Neural progenitor cell (in vitro differentiated cells): ENCODE measurements around the gene PBX1. TPM values are rescaled to one million over a fixed set of nuclear protein-coding genes. Genes with fewer than 3 reads are reported as not detected.

Source experiments
- DNase-seq: peaks from one replicate; pipeline ENCODE4 v3.0.0-alpha.2; 2016; ENCODE audit warnings: low spot score
- H2AFZ ChIP-seq: fragments of 200-600 bp; sonication (generic); replicated peaks from 2 replicates; pipeline ENCODE4 v1.6.1; 2016; ENCODE audit warnings: antibody characterized with exemption
- H3F3A ChIP-seq: fragments of 200-600 bp; sonication (generic); 2 replicates; pipeline ENCODE4 v1.6.1; 2016; ENCODE audit warnings: antibody characterized with exemption, low read depth
- H3K27ac ChIP-seq: fragments of 200-600 bp; sonication (generic); 2 replicates; pipeline ENCODE4 v1.5.1; 2016; ENCODE audit warnings: mild to moderate bottlenecking
- H3K27me3 ChIP-seq: fragments of 200-600 bp; sonication (generic); 2 replicates; pipeline ENCODE4 v1.6.1; 2016; ENCODE audit warnings: mild to moderate bottlenecking, moderate library complexity
- H3K36me3 ChIP-seq: fragments of 200-600 bp; sonication (generic); 2 replicates; pipeline ENCODE4 v1.5.1; 2016
- H3K4me1 ChIP-seq: fragments of 200-600 bp; sonication (generic); 2 replicates; pipeline ENCODE4 v1.6.1; 2016; ENCODE audit warnings: mixed run types
- H3K4me2 ChIP-seq: fragments of 200-600 bp; sonication (generic); 2 replicates; pipeline ENCODE4 v1.6.1; 2016
- H3K4me3 ChIP-seq: fragments of 200-600 bp; sonication (generic); 2 replicates; pipeline ENCODE4 v1.5.1; 2016
- H3K79me2 ChIP-seq: fragments of 200-600 bp; sonication (generic); 2 replicates; pipeline ENCODE4 v1.6.1; 2016; ENCODE audit warnings: low read depth
- H3K9ac ChIP-seq: fragments of 200-600 bp; sonication (generic); 2 replicates; pipeline ENCODE4 v1.6.1; 2016
- H3K9me3 ChIP-seq: fragments of 200-600 bp; sonication (generic); 2 replicates; pipeline ENCODE4 v1.5.1; 2016; ENCODE audit warnings: low read depth
- H4K20me1 ChIP-seq: fragments of 200-600 bp; sonication (generic); 2 replicates; pipeline ENCODE4 v1.6.1; 2016; ENCODE audit warnings: low read depth
- H3K27ac Mint-ChIP-seq: 3 replicates; pipeline ENCODE4 v1.8.0; 2021; ENCODE audit warnings: mixed read lengths
- H3K27me3 Mint-ChIP-seq: 2 replicates; pipeline ENCODE4 v1.8.0; 2022; ENCODE audit warnings: low read depth, mild to moderate bottlenecking, inconsistent platforms, moderate library complexity, mixed read lengths; ENCODE audit not compliant: insufficient read depth
- H3K36me3 Mint-ChIP-seq: 3 replicates; pipeline ENCODE4 v1.8.0; 2021; ENCODE audit warnings: mixed read lengths
- H3K4me1 Mint-ChIP-seq: 3 replicates; pipeline ENCODE4 v1.8.0; 2021; ENCODE audit warnings: mixed read lengths
- H3K4me3 Mint-ChIP-seq: 3 replicates; pipeline ENCODE4 v1.8.0; 2021; ENCODE audit warnings: mild to moderate bottlenecking, moderate library complexity, mixed read lengths
- H3K9me3 Mint-ChIP-seq: 3 replicates; pipeline ENCODE4 v1.8.0; 2020; ENCODE audit warnings: mixed read lengths
- EZH2 ChIP-seq: fragments of 200-600 bp; sonication (generic); IDR thresholded peaks from 2 replicates; pipeline ENCODE4 v1.6.1; 2017; ENCODE audit warnings: antibody characterized with exemption, mild to moderate bottlenecking, moderate library complexity
- EZH2phosphoT487 ChIP-seq: fragments of 200-600 bp; sonication (generic); IDR thresholded peaks from 2 replicates; pipeline ENCODE4 v1.6.1; 2017; ENCODE audit warnings: antibody characterized with exemption
- total RNA-seq: library from RNA; depleted of rRNA; stranded (reverse); fragments of >200 nt; gene quantifications from 2 replicates; pipeline ENCODE4 v1.2.3, GENCODE V29; 2015; ENCODE audit warnings: low replicate concordance
- TF ChIP-seq, protein P1 (sequence below): fragments of 200-600 bp; sonication (generic); IDR thresholded peaks from 2 replicates; pipeline ENCODE4 v1.5.1; 2017; ENCODE audit warnings: antibody characterized with exemption, mild to moderate bottlenecking

Gene PBX1
- total RNA-seq, 1 donor from 2014 or later: 91.1 TPM

DNA sequence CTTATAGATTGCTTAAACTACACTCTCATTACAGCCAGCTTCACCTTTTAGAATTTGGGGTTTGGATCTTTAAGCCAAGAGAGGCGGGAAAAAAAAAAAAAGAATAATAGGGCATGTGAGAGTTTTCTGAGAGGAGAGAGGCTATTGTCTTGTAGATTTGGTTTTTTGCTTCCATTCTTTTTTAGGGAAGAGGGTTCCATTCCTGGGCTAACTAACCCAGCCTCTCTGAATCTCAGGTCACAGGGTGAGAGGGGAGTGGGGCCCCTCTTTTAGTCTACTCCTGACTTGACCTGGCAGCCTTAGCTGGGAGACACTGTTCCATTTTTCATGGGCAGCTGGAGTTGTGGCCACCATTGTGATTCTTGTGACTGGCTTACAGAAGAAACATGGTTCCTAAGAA, 24.2 kb downstream of the PBX1 start:
- Mint-ChIP-seq H3K27me3 (peaks cover 2% of the 10 kb centered on the region), H3K4me3 (no peak overlapping the region), H3K4me1 (peaks cover 63% of the 10 kb centered on the region), H3K9me3 (no peaks in the 10 kb centered on the region), H3K27ac (no peak overlapping the region), H3K36me3 (peaks cover 21% of the 10 kb centered on the region)
- Histone ChIP-seq H3K4me2 (peak overlapping the region; percentile 43), H3K9ac (no peak overlapping the region), H3K9me3 (no peaks in the 10 kb centered on the region), H3K27ac (peak overlapping the region; percentile 23), H2AFZ (no peak overlapping the region), H4K20me1 (peaks cover 67% of the 10 kb centered on the region), H3F3A (peaks cover 36% of the 10 kb centered on the region), H3K4me1 (peaks cover 60% of the 10 kb centered on the region), H3K27me3 (no peaks in the 10 kb centered on the region), H3K36me3 (no peaks in the 10 kb centered on the region), H3K4me3 (no peak overlapping the region), H3K79me2 (peaks cover 97% of the 10 kb centered on the region)
- TF ChIP-seq EZH2phosphoT487: no peak
- TF ChIP-seq, protein P1, sequence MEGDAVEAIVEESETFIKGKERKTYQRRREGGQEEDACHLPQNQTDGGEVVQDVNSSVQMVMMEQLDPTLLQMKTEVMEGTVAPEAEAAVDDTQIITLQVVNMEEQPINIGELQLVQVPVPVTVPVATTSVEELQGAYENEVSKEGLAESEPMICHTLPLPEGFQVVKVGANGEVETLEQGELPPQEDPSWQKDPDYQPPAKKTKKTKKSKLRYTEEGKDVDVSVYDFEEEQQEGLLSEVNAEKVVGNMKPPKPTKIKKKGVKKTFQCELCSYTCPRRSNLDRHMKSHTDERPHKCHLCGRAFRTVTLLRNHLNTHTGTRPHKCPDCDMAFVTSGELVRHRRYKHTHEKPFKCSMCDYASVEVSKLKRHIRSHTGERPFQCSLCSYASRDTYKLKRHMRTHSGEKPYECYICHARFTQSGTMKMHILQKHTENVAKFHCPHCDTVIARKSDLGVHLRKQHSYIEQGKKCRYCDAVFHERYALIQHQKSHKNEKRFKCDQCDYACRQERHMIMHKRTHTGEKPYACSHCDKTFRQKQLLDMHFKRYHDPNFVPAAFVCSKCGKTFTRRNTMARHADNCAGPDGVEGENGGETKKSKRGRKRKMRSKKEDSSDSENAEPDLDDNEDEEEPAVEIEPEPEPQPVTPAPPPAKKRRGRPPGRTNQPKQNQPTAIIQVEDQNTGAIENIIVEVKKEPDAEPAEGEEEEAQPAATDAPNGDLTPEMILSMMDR: no peak
- no peak for TF ChIP-seq EZH2
- DNase-seq: no peak

DNA sequence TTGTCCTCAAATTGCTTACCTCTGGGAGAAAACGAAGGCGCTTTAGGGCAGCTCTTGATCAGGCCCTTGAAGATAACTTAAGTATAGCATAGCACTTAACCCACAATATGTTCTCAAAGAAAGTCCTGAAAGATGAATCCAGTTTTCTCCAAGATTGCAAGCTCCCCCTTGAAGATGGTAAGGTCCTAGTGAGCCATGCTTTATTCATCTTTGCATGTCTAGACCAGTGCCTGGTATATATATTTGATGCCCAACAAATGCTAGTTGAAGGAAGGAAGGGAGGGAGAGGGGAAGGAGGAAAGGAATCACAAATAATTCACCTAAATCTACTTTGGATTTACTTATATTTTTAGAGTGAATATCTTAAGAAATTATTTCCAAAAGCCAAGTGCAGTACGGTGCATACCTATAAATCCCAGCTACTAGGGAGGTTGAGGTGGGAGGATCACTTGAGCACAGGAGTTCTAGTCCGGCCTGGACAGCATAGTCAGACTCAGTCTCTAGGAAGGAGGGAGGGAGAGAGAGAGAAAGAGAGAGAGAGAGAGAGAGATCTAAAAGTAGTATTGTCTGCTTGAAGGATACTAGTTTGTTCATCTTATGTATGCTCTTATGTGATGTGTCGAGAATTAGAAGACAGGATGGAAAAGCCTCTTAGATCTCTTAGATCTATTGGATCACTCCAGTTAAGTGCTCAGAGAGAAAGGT, 25.0 kb downstream of the PBX1 start:
- peaks cover 2% of the 10 kb centered on the region for H3K27me3 Mint-ChIP-seq
- H4K20me1 ChIP-seq: peaks cover 59% of the 10 kb centered on the region
- H3K4me1 Mint-ChIP-seq: peaks cover 63% of the 10 kb centered on the region
- H2AFZ ChIP-seq: no peak overlapping the region
- peaks cover 55% of the 10 kb centered on the region for H3K4me1 ChIP-seq
- peaks cover 89% of the 10 kb centered on the region for H3K79me2 ChIP-seq
- peaks cover 18% of the 10 kb centered on the region for H3K36me3 Mint-ChIP-seq
- no peaks in the 10 kb centered on the region for H3K9me3 ChIP-seq
- H3K4me3 ChIP-seq: no peak overlapping the region
- no peak overlapping the region for H3K4me3 Mint-ChIP-seq
- no peak overlapping the region for H3K4me2 ChIP-seq
- no peaks in the 10 kb centered on the region for H3K27me3 ChIP-seq
- H3K36me3 ChIP-seq: no peaks in the 10 kb centered on the region
- DNase-seq: no peak
- H3K9ac ChIP-seq: no peak overlapping the region
- TF ChIP-seq EZH2 (no peak), EZH2phosphoT487 (no peak)
- TF ChIP-seq, protein P1: no peak
- no peak overlapping the region for H3K27ac Mint-ChIP-seq
- no peaks in the 10 kb centered on the region for H3K9me3 Mint-ChIP-seq
- H3F3A ChIP-seq: peaks cover 42% of the 10 kb centered on the region
- H3K27ac ChIP-seq: no peak overlapping the region

DNA sequence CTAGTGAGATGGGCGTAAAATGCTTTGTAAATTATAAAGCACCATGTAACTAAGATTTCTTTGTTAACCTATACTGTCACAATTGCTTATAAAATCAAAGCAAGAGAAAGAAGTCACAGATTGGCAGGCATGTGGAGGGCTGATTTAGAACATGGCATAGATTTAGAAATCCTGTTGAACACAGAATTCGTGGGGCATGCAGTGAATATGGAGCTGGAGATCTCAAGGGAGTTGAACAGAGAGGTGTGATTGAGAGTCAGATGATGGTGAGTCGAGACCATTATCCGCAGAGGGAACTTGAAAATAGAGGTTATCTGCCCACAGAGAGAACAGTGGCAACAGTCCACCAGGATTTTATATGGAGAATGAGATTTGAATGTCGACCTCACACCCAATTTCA, 27.6 kb downstream of the PBX1 start:
- Histone ChIP-seq H3K4me2 (peak overlapping the region; percentile 78), H3K9me3 (no peaks in the 10 kb centered on the region), H3K4me3 (no peak overlapping the region), H2AFZ (no peak overlapping the region), H3K79me2 (peaks cover 86% of the 10 kb centered on the region), H3K27ac (no peak overlapping the region), H3K9ac (no peak overlapping the region), H4K20me1 (peaks cover 74% of the 10 kb centered on the region), H3K36me3 (no peaks in the 10 kb centered on the region), H3K4me1 (peaks cover 78% of the 10 kb centered on the region), H3F3A (peaks cover 55% of the 10 kb centered on the region), H3K27me3 (no peaks in the 10 kb centered on the region)
- DNase-seq: no peak
- Mint-ChIP-seq H3K27ac (peak overlapping the region; percentile 3), H3K36me3 (peaks cover 15% of the 10 kb centered on the region), H3K27me3 (no peaks in the 10 kb centered on the region), H3K4me1 (peaks cover 84% of the 10 kb centered on the region), H3K4me3 (no peak overlapping the region), H3K9me3 (no peaks in the 10 kb centered on the region)
- TF ChIP-seq, protein P1: no peak
- TF ChIP-seq EZH2phosphoT487: no peak
